ENCODE results near the gene PXN.
"Not testable (repeated sequence)": the region's sequence is repeated elsewhere in the genome, so short reads cannot be mapped to it uniquely, and the experiment has no call there.

PXN gene

GRCh38 chr12:120225852-120226640 is 39.5 kb downstream of the PXN start:
- no peak for DNase-seq (ENCODE audit: low read depth, low spot score)

GRCh38 chr12:120225200-120225558 is 40.4 kb downstream of the PXN start:
- DNase-seq (ENCODE audit: low read depth, low spot score): no peak

GRCh38 chr12:120224304-120225199 is 41.0 kb downstream of the PXN start:
- DNase-seq (ENCODE audit: low read depth, low spot score): peak; percentile 64

GRCh38 chr12:120223458-120224303 is 41.8 kb downstream of the PXN start:
- DNase-seq (ENCODE audit: low read depth, low spot score): no peak

GRCh38 chr12:120222288-120222832 is 43.2 kb downstream of the PXN start:
- no peak for DNase-seq (ENCODE audit: low read depth, low spot score)

GRCh38 chr12:120221576-120221900 is 44.0 kb downstream of the PXN start:
- DNase-seq (ENCODE audit: low read depth, low spot score): no peak

GRCh38 chr12:120220838-120221575 is 44.5 kb downstream of the PXN start:
- DNase-seq (ENCODE audit: low read depth, low spot score): no peak

- no peak for DNase-seq (ENCODE audit: low read depth, low spot score)
Observed at GRCh38 chr12:120218680-120219606, 46.6 kb downstream of the PXN start.

GRCh38 chr12:120216742-120217605 is 48.6 kb downstream of the PXN start:
- DNase-seq (ENCODE audit: low read depth, low spot score): no peak

- no peak for DNase-seq (ENCODE audit: low read depth, low spot score)
Observed at GRCh38 chr12:120215766-120216735, 49.5 kb downstream of the PXN start.

GRCh38 chr12:120215357-120215735 is 50.2 kb downstream of the PXN start:
- DNase-seq (ENCODE audit: low read depth, low spot score): no peak

- no peak for DNase-seq (ENCODE audit: low read depth, low spot score)
Observed at GRCh38 chr12:120214626-120215356, 50.7 kb downstream of the PXN start.

GRCh38 chr12:120213758-120214157 is 51.8 kb downstream of the PXN start:
- no peak for DNase-seq (ENCODE audit: low read depth, low spot score)

GRCh38 chr12:120213182-120213581 is 52.3 kb downstream of the PXN start:
- not testable (repeated sequence) for DNase-seq (ENCODE audit: low read depth, low spot score)

- no peak for DNase-seq (ENCODE audit: low read depth, low spot score)
Observed at GRCh38 chr12:120212301-120212700, 53.2 kb downstream of the PXN start.

GRCh38 chr12:120211904-120212283 is 53.6 kb downstream of the PXN start:
- no peak for DNase-seq (ENCODE audit: low read depth, low spot score)

GRCh38 chr12:120211243-120211903 is 54.2 kb downstream of the PXN start:
- no peak for DNase-seq (ENCODE audit: low read depth, low spot score)
